Spleen (tissue), 11 donors: ENCODE measurements around the gene ZNF585A. TPM values are rescaled to one million over a fixed set of nuclear protein-coding genes. Genes with fewer than 3 reads are reported as not detected.
"Not testable (repeated sequence)": the region's sequence is repeated elsewhere in the genome, so short reads cannot be mapped to it uniquely, and the experiment has no call there.

Source experiments
- DNase-seq: peaks from one replicate; pipeline ENCODE4 v3.0.0-alpha.2; 2020
- H3K27ac ChIP-seq, 8 donors: fragments of 200-600 bp; sonication (generic) in 7 of 8; 1 replicate in 4 of 8; 2 replicates in 4 of 8; pipeline versions ENCODE4 v1.5.0 to v1.8.0; 2016 to 2021; ENCODE audit warnings: inconsistent platforms in 4 of 8, mild to moderate bottlenecking in 4 of 8, moderate library complexity in 1 of 8
- H3K27me3 ChIP-seq, 7 donors: fragments of 200-600 bp; sonication (generic) in 6 of 7; replicated peaks in 1 of 7; 1 replicate in 4 of 7; 2 replicates in 3 of 7; pipeline versions ENCODE4 v1.5.0 to v1.8.0; 2016 to 2021; ENCODE audit warnings: inconsistent platforms in 3 of 7, mild to moderate bottlenecking in 1 of 7
- H3K36me3 ChIP-seq, 6 donors: fragments of 200-600 bp; sonication (generic) in 5 of 6; 1 replicate in 4 of 6; 2 replicates in 2 of 6; pipeline versions ENCODE4 v1.5.0 to v1.8.0; 2016 to 2021; ENCODE audit warnings: inconsistent platforms in 2 of 6
- H3K4me1 ChIP-seq, 6 donors: fragments of 200-600 bp; sonication (generic) in 5 of 6; 1 replicate in 3 of 6; 2 replicates in 3 of 6; pipeline versions ENCODE4 v1.5.0 to v1.8.0; 2016 to 2021; ENCODE audit warnings: inconsistent platforms in 3 of 6
- H3K4me3 ChIP-seq, 8 donors: fragments of 200-600 bp; sonication (generic) in 7 of 8; 1 replicate in 4 of 8; 2 replicates in 4 of 8; pipeline versions ENCODE4 v1.5.0 to v1.8.0; 2016 to 2021; ENCODE audit warnings: inconsistent platforms in 4 of 8, mild to moderate bottlenecking in 4 of 8, moderate library complexity in 2 of 8
- H3K9me3 ChIP-seq, 8 donors: fragments of 200-600 bp; sonication (generic) in 7 of 8; 1 replicate in 4 of 8; 2 replicates in 4 of 8; pipeline versions ENCODE4 v1.5.0 to v1.8.0; 2016 to 2021; ENCODE audit warnings: inconsistent platforms in 4 of 8
- POLR2A ChIP-seq, 3 donors: fragments of 450-650 bp; IDR thresholded peaks; one replicate each; pipeline ENCODE4 v1.5.1; 2017; ENCODE audit warnings: antibody characterized with exemption in 3 of 3, mild to moderate bottlenecking in 1 of 3
- POLR2AphosphoS5 ChIP-seq, 3 donors: sonication (generic); formaldehyde crosslinking; IDR thresholded peaks; one replicate each; pipeline ENCODE4 v1.5.1; 2017; ENCODE audit warnings: antibody characterized with exemption in 3 of 3
- WGBS, 5 donors: extraction: QIAGEN DNeasy Blood & Tissue Kit in 3 of 5; methylation state at CpG; one replicate each; pipeline versions ENCODE4 v1.1.5 to v1.1.7; 2013 to 2018; 5-methylcytosine and 5-hydroxymethylcytosine counted together
- intact Hi-C: fragments of 100-400 bp; cut with DNase I; formaldehyde crosslinking; loops from one replicate; pipeline ENCODE4 v1.15.0; 2023; ENCODE audit warnings: low total_unique reads
- polyA plus RNA-seq, 3 donors: library from polyadenylated mRNA; stranded (reverse); fragments of 200-250 nt; gene quantifications; one replicate each; pipeline ENCODE4 v1.2.1, GENCODE V29; 2013
- total RNA-seq, 7 donors: library from RNA; depleted of rRNA in 3 of 7; stranded (reverse); fragments of >200 nt in 3 of 7; fragmentation: NEBNext Ultra II Directional in 4 of 7; extraction: Animal tissue kit (Norgen Biotek cat#: 25700) in 4 of 7; gene quantifications; one replicate each; pipeline versions ENCODE4 v1.1.0 to v1.2.1, GENCODE V29; 2016 to 2021
- TF ChIP-seq, protein P1 (sequence below), 11 experiments: fragments of 200-600 bp in 7 of 11; fragments of 450-650 bp in 4 of 11; sonication (generic) in 4 of 11; IDR thresholded peaks in 8 of 11; conservative IDR thresholded peaks in 3 of 11; 1 replicate in 7 of 11; 2 replicates in 4 of 11; pipeline versions ENCODE4 v1.4.0 to v1.8.0; 2016 to 2021; ENCODE audit warnings: antibody characterized with exemption in 11 of 11, inconsistent platforms in 4 of 11, mild to moderate bottlenecking in 1 of 11
- donor health status: healthy with polysubstance abuse.
- donor health status: DM: no; HTN: no; CAD: no; lungs with moderate emphysema.
- donor health status: DM: no; HTN: no; CAD: no.
- donor health status: Bipolar disorder and iron deficiency.
- donor health status: healthy.
- donor health status: DM: no; HTN: no; CAD: no.
- donor health status: DM: yes; HTN: yes; CAD: no.

The ZNF585A gene
- total and polyA plus RNA-seq, 10 donors: 8.3 to 29.9 (median 16.0) TPM

DNA sequence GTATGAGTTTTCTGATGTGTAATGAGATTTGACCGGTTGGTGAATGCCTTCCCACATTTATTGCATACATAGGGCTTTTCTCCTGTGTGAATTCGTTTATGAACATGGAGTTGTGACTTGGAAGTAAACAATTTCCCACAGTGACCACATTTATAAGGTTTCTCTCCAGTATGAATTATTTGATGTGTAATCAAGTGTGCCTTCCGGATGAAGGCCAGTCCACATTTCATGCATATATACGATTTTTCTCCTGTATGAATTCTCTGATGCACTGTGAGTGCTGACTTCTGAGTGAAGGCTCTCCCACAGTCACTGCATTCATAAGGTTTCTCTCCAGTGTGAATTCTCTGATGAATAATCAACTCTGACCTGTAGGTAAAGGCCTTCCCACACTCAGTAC is 13.6 kb upstream of the ZNF585A start:
- DNase-seq, H3K27me3 ChIP-seq, H3K4me1 ChIP-seq, intact Hi-C loops, H3K27ac ChIP-seq: not testable (repeated sequence)
- Histone ChIP-seq H3K4me3 (peak overlapping the region in 1 of 8 donors; percentile 6), H3K9me3 (peaks cover 35 to 100% (median 99%) of the 10 kb centered on the region in 8 donors), H3K36me3 (peaks cover 32 to 78% (median 58%) of the 10 kb centered on the region in 6 donors)
- 94 to 97% (median 96%) methylated on average over 4 of the region's 4 CpGs for WGBS, 5 donors

DNA sequence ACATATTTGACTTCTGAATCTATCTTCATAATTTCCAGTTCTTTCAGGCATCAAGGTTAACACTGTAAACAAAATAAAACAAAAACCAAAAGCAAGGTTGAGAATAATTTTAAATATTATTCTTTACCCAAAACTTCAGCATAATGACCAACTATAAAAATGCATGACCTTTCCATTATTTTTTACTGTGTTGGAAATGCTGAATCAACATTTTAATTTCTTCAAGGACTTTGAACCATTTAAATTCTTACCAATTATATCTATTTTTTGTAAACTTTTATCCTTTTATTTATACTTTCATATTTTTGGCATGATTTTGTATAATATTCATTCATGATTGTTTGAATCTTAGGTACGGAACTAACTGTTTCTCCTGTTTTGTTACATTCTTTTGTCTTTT is 6.9 kb downstream of the ZNF585A start:
- H3K9me3 ChIP-seq: peaks cover 12 to 100% (median 100%) of the 10 kb centered on the region in 8 donors
- intact Hi-C loops: no loop called here
- H3K27ac ChIP-seq: no peak overlapping the region
- no peak for DNase-seq
- H3K4me3 ChIP-seq: no peak overlapping the region
- TF ChIP-seq POLR2A (IDR thresholded peaks at IDR 0.05) (no peak), POLR2AphosphoS5 (IDR thresholded peaks at IDR 0.05) (no peak)
- TF ChIP-seq, protein P1, sequence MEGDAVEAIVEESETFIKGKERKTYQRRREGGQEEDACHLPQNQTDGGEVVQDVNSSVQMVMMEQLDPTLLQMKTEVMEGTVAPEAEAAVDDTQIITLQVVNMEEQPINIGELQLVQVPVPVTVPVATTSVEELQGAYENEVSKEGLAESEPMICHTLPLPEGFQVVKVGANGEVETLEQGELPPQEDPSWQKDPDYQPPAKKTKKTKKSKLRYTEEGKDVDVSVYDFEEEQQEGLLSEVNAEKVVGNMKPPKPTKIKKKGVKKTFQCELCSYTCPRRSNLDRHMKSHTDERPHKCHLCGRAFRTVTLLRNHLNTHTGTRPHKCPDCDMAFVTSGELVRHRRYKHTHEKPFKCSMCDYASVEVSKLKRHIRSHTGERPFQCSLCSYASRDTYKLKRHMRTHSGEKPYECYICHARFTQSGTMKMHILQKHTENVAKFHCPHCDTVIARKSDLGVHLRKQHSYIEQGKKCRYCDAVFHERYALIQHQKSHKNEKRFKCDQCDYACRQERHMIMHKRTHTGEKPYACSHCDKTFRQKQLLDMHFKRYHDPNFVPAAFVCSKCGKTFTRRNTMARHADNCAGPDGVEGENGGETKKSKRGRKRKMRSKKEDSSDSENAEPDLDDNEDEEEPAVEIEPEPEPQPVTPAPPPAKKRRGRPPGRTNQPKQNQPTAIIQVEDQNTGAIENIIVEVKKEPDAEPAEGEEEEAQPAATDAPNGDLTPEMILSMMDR (IDR thresholded peaks at IDR 0.05 in 8 of 11, conservative IDR thresholded peaks at IDR 0.05 in 3 of 11): no peak
- peaks cover 44 to 100% (median 91%) of the 10 kb centered on the region in 6 donors for H3K36me3 ChIP-seq
- 93 to 100% (median 100%) methylated on average over 1 of the region's 1 CpG for WGBS, 5 donors
- no peaks in the 10 kb centered on the region for H3K27me3 ChIP-seq
- no peaks in the 10 kb centered on the region for H3K4me1 ChIP-seq

DNA sequence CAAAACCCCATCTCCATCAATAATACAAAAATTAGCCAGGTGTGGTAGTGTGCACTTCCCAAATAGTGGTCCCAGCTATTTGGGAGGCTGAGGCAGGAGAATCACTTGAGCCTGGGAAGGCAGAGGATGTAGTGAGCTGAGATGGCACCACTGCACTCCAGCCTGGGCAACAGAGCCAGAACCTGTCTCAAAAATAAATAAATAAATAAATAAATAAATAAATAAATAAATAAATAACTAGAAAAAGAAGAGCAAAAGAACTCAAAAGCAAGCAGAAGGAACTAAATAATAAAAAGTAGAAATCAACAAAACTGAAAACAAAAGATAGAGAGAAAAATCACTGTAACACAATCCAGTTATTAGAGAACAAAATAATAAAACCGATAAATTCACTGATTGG is 12.3 kb downstream of the ZNF585A start:
- WGBS, 5 donors: 90 to 100% (median 98%) methylated on average over 1 of the region's 1 CpG
- intact Hi-C loops: no loop called here
- TF ChIP-seq, protein P1 (IDR thresholded peaks at IDR 0.05 in 8 of 11, conservative IDR thresholded peaks at IDR 0.05 in 3 of 11): no peak
- TF ChIP-seq POLR2AphosphoS5 (IDR thresholded peaks at IDR 0.05) (no peak), POLR2A (IDR thresholded peaks at IDR 0.05) (no peak)
- Histone ChIP-seq H3K4me1 (no peaks in the 10 kb centered on the region), H3K4me3 (no peak overlapping the region), H3K9me3 (peaks cover 21 to 100% (median 100%) of the 10 kb centered on the region in 8 donors), H3K36me3 (peaks cover 37 to 100% (median 91%) of the 10 kb centered on the region in 6 donors), H3K27me3 (no peaks in the 10 kb centered on the region), H3K27ac (no peak overlapping the region)
- no peak for DNase-seq

DNA sequence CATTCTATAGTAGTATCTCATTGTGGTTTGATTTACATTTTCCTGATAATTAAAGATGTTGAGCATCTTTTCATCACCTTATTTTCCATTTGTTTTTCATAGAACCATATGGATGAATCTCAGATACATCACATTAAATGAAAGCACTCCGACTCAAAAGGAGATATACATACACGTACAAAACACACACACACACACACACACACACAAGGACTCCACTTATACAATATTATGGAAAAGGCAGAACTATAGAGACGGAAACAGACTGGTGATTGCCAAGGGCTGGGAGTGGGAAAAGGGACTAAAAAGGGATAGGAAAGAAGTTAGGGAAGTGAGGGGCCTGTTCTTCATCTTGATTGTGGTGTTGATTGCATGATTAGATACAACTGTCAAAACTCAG is 24.3 kb downstream of the ZNF585A start:
- Histone ChIP-seq H3K27ac (no peak overlapping the region), H3K27me3 (no peaks in the 10 kb centered on the region), H3K9me3 (peaks cover 32 to 100% (median 100%) of the 10 kb centered on the region in 8 donors), H3K36me3 (peaks cover 9 to 78% (median 38%) of the 10 kb centered on the region in 6 donors), H3K4me1 (no peaks in the 10 kb centered on the region), H3K4me3 (no peak overlapping the region)
- DNase-seq: no peak
- 93 to 96% (median 93%) methylated on average over 3 of the region's 3 CpGs for WGBS, 5 donors
- TF ChIP-seq POLR2A (IDR thresholded peaks at IDR 0.05): no peak
- TF ChIP-seq, protein P1 (IDR thresholded peaks at IDR 0.05 in 8 of 11, conservative IDR thresholded peaks at IDR 0.05 in 3 of 11): no peak
- TF ChIP-seq POLR2AphosphoS5 (IDR thresholded peaks at IDR 0.05): no peak
- intact Hi-C loops: no loop called here

DNA sequence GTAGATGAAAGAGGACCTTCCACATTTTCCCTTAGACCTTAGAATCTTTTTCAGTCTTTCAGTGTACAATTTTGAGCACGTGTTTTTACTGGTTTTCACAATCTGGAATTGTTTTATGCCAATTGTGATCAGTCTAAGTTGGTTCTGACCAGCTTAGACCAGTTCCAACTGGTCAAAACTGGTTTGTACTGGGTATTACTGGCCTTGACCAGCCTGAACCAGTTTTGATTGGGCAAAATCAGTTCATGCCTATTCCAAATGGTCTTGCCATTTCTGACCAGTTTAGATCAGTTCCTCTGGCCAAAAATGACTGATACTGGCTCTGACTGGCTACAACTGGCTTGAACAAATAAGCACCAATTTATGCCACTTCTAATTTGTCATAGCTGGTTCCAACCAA is 36.4 kb downstream of the ZNF585A start:
- Histone ChIP-seq H3K4me1 (no peaks in the 10 kb centered on the region), H3K9me3 (peaks cover 65 to 100% (median 100%) of the 10 kb centered on the region in 8 donors), H3K4me3 (no peak overlapping the region), H3K36me3 (peaks cover 0 to 15% (median 0%) of the 10 kb centered on the region in 6 donors), H3K27me3 (no peaks in the 10 kb centered on the region), H3K27ac (no peak overlapping the region)
- TF ChIP-seq POLR2AphosphoS5 (IDR thresholded peaks at IDR 0.05) (no peak), POLR2A (IDR thresholded peaks at IDR 0.05) (no peak)
- TF ChIP-seq, protein P1 (IDR thresholded peaks at IDR 0.05 in 8 of 11, conservative IDR thresholded peaks at IDR 0.05 in 3 of 11): no peak
- 11 to 39% (median 23%) methylated on average over 1 of the region's 1 CpG for WGBS, 5 donors
- intact Hi-C loops: no loop called here
- no peak for DNase-seq
